HG03460 (cell line): Measurements from ENCODE around the gene PTDSS2.

Experiments used
- ATAC-seq: cut with Tn5 transposase; IDR thresholded peaks from one replicate; pipeline ENCODE4 v1.9.1; 2021; ENCODE audit not compliant: unreplicated experiment

The PTDSS2 gene

DNA sequence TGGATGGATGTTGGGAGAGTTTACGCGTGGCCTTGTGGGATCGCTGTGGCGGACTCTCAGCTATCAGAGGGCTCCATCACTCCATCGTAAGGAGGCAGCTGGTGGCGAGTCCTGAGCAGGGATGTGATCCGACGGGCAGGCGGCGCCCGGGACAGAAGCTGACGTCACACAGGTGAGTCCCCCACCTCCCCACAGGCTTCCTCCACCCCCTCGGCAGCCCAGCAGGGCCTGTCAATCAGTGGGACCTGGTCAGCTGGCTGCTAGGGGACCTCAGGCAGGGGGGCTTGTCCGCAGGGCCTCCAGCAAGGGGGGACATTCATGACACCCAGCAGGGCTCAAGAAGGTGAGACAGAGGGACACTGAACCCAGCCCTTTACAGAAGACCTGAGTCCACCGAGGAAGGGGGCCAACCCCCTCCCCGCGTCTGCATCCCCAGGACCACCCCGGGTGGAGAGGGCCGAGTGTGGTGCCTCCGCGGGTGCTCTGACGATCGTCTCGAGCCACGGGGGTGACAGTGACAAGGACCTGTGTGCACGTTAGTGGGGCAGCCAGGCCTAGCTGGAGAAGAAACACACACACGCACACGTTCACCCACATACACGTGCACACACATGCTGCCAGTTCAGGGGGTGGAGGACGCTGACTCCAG lies 78.2 kb downstream of the PTDSS2 start:
- no peak for ATAC-seq

GRCh38 chr11:528815-529727 lies 79.0 kb downstream of the PTDSS2 start:
- no peak for ATAC-seq

DNA sequence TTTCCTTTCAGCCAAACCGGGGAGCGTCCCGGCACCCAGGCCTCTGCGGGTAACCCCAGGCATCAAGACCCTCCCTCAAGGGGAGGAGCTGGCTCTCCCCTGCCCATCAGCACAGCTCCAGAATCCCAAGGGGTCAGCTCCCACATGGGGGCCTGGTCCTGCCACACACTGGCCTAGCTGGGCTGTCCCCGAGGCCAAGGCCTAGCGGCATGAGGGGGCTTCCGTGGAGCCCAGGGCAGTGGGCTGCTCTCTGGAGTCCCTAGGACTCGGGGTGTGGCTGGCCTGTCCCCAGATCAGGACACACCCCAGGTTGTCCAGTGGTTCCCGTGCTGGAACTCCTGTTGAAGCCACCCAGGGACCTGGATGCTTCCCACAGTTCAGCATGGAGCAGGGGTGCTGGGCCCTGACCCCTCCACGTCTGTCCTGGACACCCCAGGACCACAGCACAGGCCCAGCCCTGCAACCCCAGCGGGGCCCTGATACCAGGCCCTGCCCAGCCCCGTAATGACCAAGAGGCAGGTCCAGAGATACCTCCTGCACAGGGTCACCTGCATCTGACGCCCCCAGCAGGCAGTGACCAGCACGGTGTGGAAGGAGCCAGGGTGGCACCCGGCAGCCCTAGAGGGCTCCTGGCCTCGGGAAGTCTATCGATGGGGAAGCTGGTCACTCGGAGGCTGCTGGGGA lies 79.8 kb downstream of the PTDSS2 start:
- no peak for ATAC-seq

- no peak for ATAC-seq
These were observed 81.1 kb downstream of the PTDSS2 start for GRCh38 chr11:530960-531831.

- no peak for ATAC-seq
These were observed 81.9 kb downstream of the PTDSS2 start for GRCh38 chr11:531919-532526.

- no peak for ATAC-seq
These were observed 82.5 kb downstream of the PTDSS2 start for GRCh38 chr11:532527-532985.

- no peak for ATAC-seq
These were observed 83.0 kb downstream of the PTDSS2 start for GRCh38 chr11:532986-533585.

GRCh38 chr11:533586-534395 lies 83.7 kb downstream of the PTDSS2 start:
- ATAC-seq, result no peak

GRCh38 chr11:534396-535209 lies 84.5 kb downstream of the PTDSS2 start:
- no peak for ATAC-seq

DNA sequence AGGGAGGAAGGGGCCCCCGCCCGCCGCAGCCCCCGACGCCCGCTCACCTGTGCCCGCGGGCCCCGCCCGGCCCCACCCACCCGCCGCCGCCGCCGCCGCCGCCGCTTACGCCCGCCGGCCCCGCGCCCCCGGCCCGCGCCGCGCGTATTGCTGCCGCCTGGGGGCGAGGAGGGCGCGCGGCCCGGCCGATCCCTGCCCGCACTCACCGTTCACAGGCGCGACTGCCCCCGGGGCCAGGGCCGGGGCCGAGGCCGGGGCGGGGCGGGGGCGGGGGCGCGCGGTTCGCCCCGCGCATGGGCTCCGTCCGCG lies 85.1 kb downstream of the PTDSS2 start:
- ATAC-seq, result no peak

DNA sequence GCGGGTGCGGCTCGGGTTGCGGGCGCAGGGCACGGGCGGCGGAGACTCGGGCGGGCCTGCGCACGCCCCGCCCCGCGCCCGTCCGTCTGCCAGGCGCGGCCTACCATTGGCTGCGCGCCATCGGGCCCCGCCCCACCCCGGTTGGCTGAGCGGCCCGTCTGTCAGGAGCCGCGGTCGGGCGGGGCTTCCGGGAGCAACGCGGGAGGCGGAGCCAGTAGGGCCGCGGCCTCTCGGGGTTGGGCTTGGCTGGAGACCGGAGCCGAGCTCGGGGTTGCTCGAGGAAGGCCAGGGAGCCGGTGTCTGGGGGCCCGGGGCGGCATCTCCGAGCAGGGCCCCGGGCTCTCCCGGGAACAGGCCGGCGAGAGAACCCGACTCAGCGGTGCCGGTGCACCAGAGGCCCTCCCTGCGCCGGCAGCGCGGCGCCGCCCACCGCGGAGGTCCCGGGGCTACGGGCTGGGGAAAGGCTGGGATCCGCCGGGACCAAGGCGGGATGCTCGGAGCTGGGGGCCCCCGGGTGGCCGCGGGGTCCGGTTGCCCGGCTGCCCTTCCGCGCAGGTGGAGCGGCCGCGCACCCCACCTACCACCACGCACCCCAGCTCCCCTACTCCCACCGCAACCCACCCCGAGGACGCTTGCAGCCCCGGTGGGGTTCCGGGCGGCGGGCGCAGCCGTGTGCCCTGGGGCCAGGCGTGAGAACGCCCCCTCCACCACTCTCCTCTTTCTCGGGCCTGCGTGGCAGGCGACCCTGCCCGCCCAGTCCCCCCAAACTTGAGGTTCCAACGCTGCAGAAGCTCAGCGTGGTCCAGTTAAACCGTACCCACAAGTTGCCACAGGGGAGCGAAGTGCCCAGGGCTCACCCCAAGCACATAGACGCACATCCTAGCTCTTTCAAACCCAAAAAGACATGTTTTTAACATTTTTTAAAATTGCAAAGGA lies 85.7 kb downstream of the PTDSS2 start, which contains the start of gene HRAS:
TSS of gene HRAS (minus strand) at position 58 of the 936 bp plus-strand sequence.
- peak; percentile 54 for ATAC-seq

DNA sequence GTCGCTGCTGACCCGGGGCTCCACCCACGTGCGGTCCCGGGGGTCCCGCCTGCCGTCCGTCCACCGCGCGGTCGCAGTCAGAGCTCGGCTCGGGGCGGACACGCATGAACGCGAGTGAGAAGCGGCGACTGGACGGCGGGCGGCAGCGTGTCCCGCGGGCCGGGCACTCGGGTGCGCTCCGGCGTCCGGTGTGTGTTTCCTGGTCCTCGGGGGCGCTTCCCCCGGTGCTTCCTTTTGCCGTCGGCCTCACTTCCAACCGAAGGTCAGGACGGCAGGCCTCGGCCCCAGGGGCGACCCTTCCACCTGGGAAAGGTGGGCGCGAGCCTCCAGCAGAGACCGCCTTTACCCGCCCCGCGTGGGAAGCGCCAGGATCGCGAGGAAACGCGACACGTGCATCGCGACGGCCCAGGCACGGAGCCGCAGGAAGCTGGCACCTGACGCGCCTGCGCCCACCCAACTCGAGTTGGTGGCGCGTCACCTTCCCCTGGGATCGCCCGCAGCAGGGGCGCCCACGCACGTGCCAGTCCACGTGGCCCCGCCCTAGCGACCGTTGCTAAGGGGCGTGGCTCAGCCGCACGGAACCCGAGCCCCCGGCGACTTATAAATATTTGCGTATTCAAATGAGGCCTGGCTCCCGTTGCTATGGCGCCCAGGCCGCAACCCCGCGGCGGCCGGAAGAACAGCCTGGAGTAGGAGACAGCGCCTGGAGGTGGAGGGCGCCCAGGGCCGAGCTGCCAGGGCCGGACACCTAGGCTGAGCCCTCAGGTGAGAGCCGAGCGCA lies 87.0 kb downstream of the PTDSS2 start, which contains the start of gene LRRC56:
TSS of gene LRRC56 (plus strand) at position 687 of the 781 bp plus-strand sequence. CDS start 3,158 bp downstream, outside the sequence.
- peak; percentile 52 for ATAC-seq

DNA sequence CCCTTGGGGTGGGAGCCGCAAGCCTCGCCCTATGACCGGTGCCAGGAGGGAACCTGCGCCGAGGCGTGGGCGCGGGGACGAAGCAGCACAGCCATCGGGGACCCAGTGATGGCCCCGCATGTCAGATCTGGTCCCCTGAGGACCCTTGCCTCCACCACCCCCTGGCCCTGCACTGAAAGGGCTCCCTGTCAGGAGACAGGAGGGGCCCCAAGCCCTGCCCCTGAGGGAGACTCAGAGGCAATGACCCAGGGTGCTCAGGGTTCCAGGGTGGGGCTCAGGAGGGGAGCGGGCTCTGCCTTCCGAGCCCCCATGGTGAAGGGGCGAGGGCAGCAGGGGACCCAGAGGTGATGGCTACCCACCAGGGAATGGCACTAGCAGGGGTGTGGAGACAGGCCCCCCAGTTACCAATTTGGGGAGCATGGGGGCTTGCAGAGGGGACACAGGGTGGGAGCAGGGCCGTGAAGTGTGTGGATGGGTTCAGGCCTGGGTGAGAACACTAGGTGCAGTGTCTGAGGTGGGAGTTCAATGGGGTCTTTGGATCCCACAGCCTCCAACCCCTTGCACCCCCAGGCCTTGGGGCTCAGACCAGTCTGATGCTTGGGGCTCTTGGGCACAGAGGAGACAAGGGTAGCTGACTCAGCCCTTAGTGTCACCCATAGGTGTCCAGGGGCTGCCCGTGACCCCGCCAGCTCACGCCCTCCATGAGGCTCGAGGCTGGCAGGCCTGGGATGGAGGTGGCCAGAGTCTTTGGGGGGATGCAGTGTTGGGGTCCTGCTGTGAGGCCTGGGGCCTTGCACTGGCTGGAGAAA lies 87.7 kb downstream of the PTDSS2 start:
- ATAC-seq, result no peak

DNA sequence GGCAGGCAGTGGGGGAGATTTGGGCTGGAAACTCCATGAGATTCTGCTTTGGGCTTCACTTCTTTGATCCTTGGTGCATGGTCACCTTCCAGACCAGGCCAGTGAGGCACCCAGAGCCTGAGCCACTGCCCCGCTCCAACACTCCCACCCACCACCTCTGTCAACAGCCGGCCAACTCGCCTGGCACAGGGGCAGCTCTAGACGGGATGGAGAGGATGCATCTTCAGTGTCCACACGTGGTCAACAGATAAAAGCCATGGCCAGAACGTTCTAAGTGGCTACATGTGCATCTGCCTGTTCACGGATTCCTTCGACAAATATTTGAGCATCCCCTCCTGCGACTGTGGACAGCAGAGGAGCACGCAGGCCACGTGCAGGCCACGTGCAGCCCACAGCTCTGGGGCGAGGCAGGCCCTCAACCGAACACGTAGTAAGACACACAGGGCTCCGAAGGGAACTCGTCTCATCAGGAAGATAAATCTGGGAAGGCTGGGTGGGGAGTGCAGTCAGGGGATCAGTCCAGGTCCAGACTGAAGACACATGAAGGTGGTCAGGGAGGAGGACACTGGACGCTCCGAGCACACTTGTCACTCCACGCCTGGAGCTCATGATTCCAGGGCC lies 88.5 kb downstream of the PTDSS2 start:
- ATAC-seq, result no peak

DNA sequence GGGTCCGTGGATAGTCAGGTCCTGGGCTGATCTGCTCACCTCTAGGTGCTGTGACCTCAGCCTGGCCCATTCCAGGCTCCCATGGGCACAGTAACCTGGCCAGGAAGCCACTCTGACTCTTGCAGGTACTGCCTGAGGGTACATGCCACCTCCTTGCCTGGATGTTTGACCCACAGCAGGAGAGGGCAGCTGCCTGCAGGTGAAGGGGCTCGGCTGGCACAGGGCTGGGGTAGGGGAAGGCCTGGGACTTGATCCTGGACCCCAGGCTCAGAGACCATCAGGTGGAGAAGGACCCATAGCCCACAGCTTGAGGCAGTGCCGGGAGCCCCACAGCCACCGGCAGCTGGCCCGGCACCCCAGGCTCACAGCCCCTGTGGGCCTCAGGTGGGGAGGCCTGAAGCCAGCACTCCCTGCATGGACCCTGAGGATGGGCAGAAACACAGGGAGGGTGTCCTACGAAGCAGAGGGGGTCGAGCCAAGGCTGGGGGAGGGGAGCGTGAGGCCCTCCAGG lies 89.9 kb downstream of the PTDSS2 start:
- ATAC-seq, result no peak
